Endothelial cell of umbilical vein (primary cell): ENCODE results near the gene GAS7. TPM values are rescaled to one million over a fixed set of nuclear protein-coding genes. Genes with fewer than 3 reads are reported as not detected.

Source experiments
- BruUV-seq: library from RNA; stranded (reverse); fragments of 400-500 nt; replicated peaks from 2 replicates; lab custom pipeline; 2021; lab: Mats Ljungman, UMichigan
- CTCF ChIA-PET: fragments of 300-600, 350-600 bp; sonication (Branson Sonifier 250); formaldehyde crosslinking; loops from one replicate; lab custom pipeline; 2021; ENCODE audit warnings: antibody characterized with exemption, inconsistent platforms; lab: Charles Lee
- POLR2A ChIA-PET: fragments of 300-600, 350-600 bp; sonication (Branson Sonifier 250); formaldehyde crosslinking; loops from one replicate; lab custom pipeline; 2021; ENCODE audit warnings: antibody characterized with exemption, inconsistent platforms; lab: Charles Lee
- DNase-seq: peaks from one replicate; pipeline ENCODE4 v3.0.0-alpha.2; 2011; ENCODE audit warnings: low read depth, low spot score
- FAIRE-seq: peaks from 2 replicates; lab custom pipeline; 2011; peaks lifted over from hg19 to GRCh38; lab: Jason Lieb, UNC
- H2AFZ ChIP-seq: 2 replicates; pipeline ENCODE4 v1.6.0; 2012; ENCODE audit warnings: low read depth, low read length, control low read depth, inconsistent platforms
- H3K27ac ChIP-seq: 2 replicates; pipeline ENCODE4 v1.5.1; 2011; ENCODE audit warnings: low read depth, mild to moderate bottlenecking, control low read depth, low read length, moderate library complexity; ENCODE audit not compliant: insufficient read depth
- H3K27me3 ChIP-seq, 2 experiments: 2 replicates each; pipeline versions ENCODE4 v1.6.0 to v1.6.1; 2011; ENCODE audit warnings: low read length in 2 of 2, mixed read lengths in 1 of 2; ENCODE audit not compliant: control insufficient read depth in 2 of 2, insufficient read depth in 2 of 2
- H3K36me3 ChIP-seq, 2 experiments: 2 replicates in 1 of 2; 3 replicates in 1 of 2; pipeline ENCODE4 v1.5.1; 2011; ENCODE audit warnings: low read length in 2 of 2, mild to moderate bottlenecking in 1 of 2, moderate library complexity in 1 of 2; ENCODE audit not compliant: control insufficient read depth in 2 of 2, insufficient read depth in 2 of 2; ENCODE audit errors: extremely low read depth in 1 of 2
- H3K4me1 ChIP-seq: 3 replicates; pipeline ENCODE4 v1.5.1; 2011; ENCODE audit warnings: mild to moderate bottlenecking, low read length; ENCODE audit not compliant: control insufficient read depth, insufficient read depth; ENCODE audit errors: extremely low read depth
- H3K4me2 ChIP-seq: 2 replicates; pipeline ENCODE4 v1.6.1; 2011; ENCODE audit warnings: low read length, control low read depth, mixed read lengths; ENCODE audit not compliant: insufficient read depth
- H3K4me3 ChIP-seq, 3 experiments: fragments of 200-600 bp in 1 of 3; sonication (generic), shearing (Covaris generic) in 1 of 3; replicated peaks in 1 of 3; 2 replicates each; pipeline ENCODE4 v1.5.1; 2011 to 2016; ENCODE audit warnings: control low read depth in 3 of 3, low read length in 3 of 3, mild to moderate bottlenecking in 2 of 3, inconsistent platforms in 1 of 3, low read depth in 1 of 3, moderate library complexity in 1 of 3; ENCODE audit not compliant: insufficient read depth in 1 of 3
- H3K79me2 ChIP-seq: 2 replicates; pipeline ENCODE4 v1.6.0; 2012; ENCODE audit warnings: low read length, inconsistent platforms; ENCODE audit not compliant: control insufficient read depth, insufficient read depth
- H3K9ac ChIP-seq: replicated peaks from 2 replicates; pipeline ENCODE3; 2011; ENCODE audit warnings: low read length, control low read depth; ENCODE audit not compliant: insufficient read depth; ENCODE audit errors: extremely low read depth
- H3K9me1 ChIP-seq: replicated peaks from 3 replicates; pipeline ENCODE4 v1.6.0; 2011; ENCODE audit warnings: mild to moderate bottlenecking, low read length; ENCODE audit not compliant: control insufficient read depth, insufficient read depth; ENCODE audit errors: extremely low read depth
- H3K9me3 ChIP-seq: replicated peaks from 2 replicates; pipeline ENCODE4 v1.5.1; 2012; ENCODE audit warnings: low read length, inconsistent platforms; ENCODE audit not compliant: control insufficient read depth, insufficient read depth
- H4K20me1 ChIP-seq: replicated peaks from 2 replicates; pipeline ENCODE3; 2011; ENCODE audit warnings: mild to moderate bottlenecking, low read length; ENCODE audit not compliant: control insufficient read depth, insufficient read depth; ENCODE audit errors: extremely low read depth
- EZH2 ChIP-seq: IDR thresholded peaks from 2 replicates; pipeline ENCODE4 v1.6.1; 2012; ENCODE audit warnings: borderline replicate concordance, low read depth, mild to moderate bottlenecking, moderate library complexity, low read length, inconsistent platforms; ENCODE audit not compliant: severe bottlenecking
- FOS ChIP-seq: IDR thresholded peaks from 2 replicates; pipeline ENCODE4 v1.6.1; 2011; ENCODE audit warnings: mild to moderate bottlenecking, low read length, moderate library complexity, borderline replicate concordance; ENCODE audit not compliant: insufficient read depth
- GATA2 ChIP-seq: IDR thresholded peaks from 2 replicates; pipeline ENCODE4 v1.7.0; 2011; ENCODE audit warnings: low read depth, mild to moderate bottlenecking, moderate library complexity, mixed read lengths, low read length; ENCODE audit not compliant: insufficient read length, insufficient read depth
- JUN ChIP-seq: IDR thresholded peaks from 2 replicates; pipeline ENCODE4 v1.6.1; 2011; ENCODE audit warnings: borderline replicate concordance, low read depth; ENCODE audit not compliant: insufficient read length, insufficient read depth
- MYC ChIP-seq: IDR thresholded peaks from one replicate; pipeline ENCODE4 v1.6.1; 2011; ENCODE audit warnings: mild to moderate bottlenecking, low read depth, low read length
- POLR2A ChIP-seq: IDR thresholded peaks from 2 replicates; pipeline ENCODE4 v1.6.1; 2012; ENCODE audit warnings: low read depth, mild to moderate bottlenecking, control low read depth, low read length
- POLR2AphosphoS5 ChIP-seq: IDR thresholded peaks from 2 replicates; pipeline ENCODE4 v1.6.1; 2012; ENCODE audit warnings: low read depth, mild to moderate bottlenecking, control low read depth, low read length, moderate library complexity; ENCODE audit not compliant: insufficient read depth
- dilution Hi-C: fragments of 300-500 bp; cut with MboI; formaldehyde crosslinking; loops from one replicate; pipeline ENCODE4 v1.15.0; 2019; ENCODE audit warnings: low sequenced_read_pairs; ENCODE audit not compliant: extremely low pct_ligation_motif_present
- intact Hi-C: fragments of 100-400 bp; cut with micrococcal nuclease; formaldehyde crosslinking; loops from one replicate; pipeline ENCODE4 v1.10.0; 2022
- polyA plus RNA-seq, 4 experiments: library from polyadenylated mRNA; depleted of rRNA in 3 of 4; stranded (reverse) in 3 of 4; unstranded in 1 of 4; fragments of >200 nt; gene quantifications; 2 replicates each; pipeline versions ENCODE4 v1.2.1 to v1.2.3, GENCODE V29; 2011 to 2012; ENCODE audit warnings: missing spikeins in 1 of 4
- total RNA-seq: library from RNA; stranded (reverse); gene quantifications from 2 replicates; pipeline ENCODE4 v1.2.3, GENCODE V29; 2021
- TF ChIP-seq, protein P1 (sequence below), 2 donors: IDR thresholded peaks; 1 replicate in 1 of 2; 2 replicates in 1 of 2; pipeline ENCODE4 v1.5.1; 2011; ENCODE audit warnings: low read length in 2 of 2, mild to moderate bottlenecking in 2 of 2, moderate library complexity in 2 of 2, control low read depth in 1 of 2, inconsistent platforms in 1 of 2, low read depth in 1 of 2; ENCODE audit not compliant: insufficient read depth in 1 of 2; ENCODE audit errors: extremely low read depth in 1 of 2
- TF ChIP-seq, protein P2 (sequence below): IDR thresholded peaks from 2 replicates; pipeline ENCODE4 v1.6.1; 2011; ENCODE audit not compliant: insufficient read depth, insufficient read length

Gene GAS7
- total and polyA plus RNA-seq, 2 donors (not counting 3 experiments of a cell fraction or from before 2014, with no cell fraction given), result not detected

DNA sequence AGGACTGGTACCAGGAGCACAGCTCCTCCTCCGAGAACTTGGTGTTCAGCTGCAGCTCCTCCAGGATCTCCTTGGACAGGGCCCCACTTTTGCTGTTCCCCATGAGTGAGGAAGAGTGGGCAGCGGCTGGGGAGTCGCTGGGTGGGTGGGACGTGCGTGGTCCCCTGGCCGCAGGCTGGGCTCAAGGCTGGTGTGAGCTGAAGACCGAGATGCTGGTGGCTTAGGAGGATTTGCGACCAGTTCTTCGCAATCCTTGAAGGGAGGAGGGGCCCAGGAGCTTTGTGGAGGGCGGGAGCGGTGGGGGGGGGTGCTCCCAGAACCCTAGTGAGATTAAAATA, 293.4 kb downstream of the GAS7 start, which contains the start of gene RCVRN:
Gene RCVRN, minus strand, starts transcription at position 194 of the 338 bp plus-strand sequence. Its CDS starts 91 bp downstream, at position 103.
- Histone ChIP-seq H3K4me3 (no peak within 1 kb of the TSS), H2AFZ (no peak within 1 kb of the TSS), H3K36me3 (no peaks in the 10 kb centered on the region), H3K27ac (no peak within 1 kb of the TSS), H4K20me1 (no peaks in the 10 kb centered on the region), H3K9me3 (peaks cover 4% of the 10 kb centered on the region), H3K9ac (no peak within 1 kb of the TSS), H3K4me2 (no peak within 1 kb of the TSS), H3K27me3 (no peaks in the 10 kb centered on the region), H3K4me1 (no peaks in the 10 kb centered on the region), H3K9me1 (no peaks in the 10 kb centered on the region), H3K79me2 (no peaks in the 10 kb centered on the region)
- TF ChIP-seq GATA2 (no peak), JUN (no peak), EZH2 (no peak), MYC (no peak), POLR2A (no peak), POLR2AphosphoS5 (no peak), FOS (no peak)
- TF ChIP-seq, protein P1, sequence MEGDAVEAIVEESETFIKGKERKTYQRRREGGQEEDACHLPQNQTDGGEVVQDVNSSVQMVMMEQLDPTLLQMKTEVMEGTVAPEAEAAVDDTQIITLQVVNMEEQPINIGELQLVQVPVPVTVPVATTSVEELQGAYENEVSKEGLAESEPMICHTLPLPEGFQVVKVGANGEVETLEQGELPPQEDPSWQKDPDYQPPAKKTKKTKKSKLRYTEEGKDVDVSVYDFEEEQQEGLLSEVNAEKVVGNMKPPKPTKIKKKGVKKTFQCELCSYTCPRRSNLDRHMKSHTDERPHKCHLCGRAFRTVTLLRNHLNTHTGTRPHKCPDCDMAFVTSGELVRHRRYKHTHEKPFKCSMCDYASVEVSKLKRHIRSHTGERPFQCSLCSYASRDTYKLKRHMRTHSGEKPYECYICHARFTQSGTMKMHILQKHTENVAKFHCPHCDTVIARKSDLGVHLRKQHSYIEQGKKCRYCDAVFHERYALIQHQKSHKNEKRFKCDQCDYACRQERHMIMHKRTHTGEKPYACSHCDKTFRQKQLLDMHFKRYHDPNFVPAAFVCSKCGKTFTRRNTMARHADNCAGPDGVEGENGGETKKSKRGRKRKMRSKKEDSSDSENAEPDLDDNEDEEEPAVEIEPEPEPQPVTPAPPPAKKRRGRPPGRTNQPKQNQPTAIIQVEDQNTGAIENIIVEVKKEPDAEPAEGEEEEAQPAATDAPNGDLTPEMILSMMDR (IDR thresholded peaks at IDR 0.05; ENCODE audit: extremely low read depth in 1 of 2, insufficient read depth in 1 of 2, low read depth in 1 of 2, low read length in 2 of 2), result no peak
- TF ChIP-seq, protein P2, sequence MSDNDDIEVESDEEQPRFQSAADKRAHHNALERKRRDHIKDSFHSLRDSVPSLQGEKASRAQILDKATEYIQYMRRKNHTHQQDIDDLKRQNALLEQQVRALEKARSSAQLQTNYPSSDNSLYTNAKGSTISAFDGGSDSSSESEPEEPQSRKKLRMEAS, result no peak
- dilution Hi-C loops, result no loop called here
- CTCF ChIA-PET, result no interaction called here
- intact Hi-C loops, result no loop called here
- FAIRE-seq (no peak), DNase-seq (no peak)
- no TSS peak for BruUV-seq
- POLR2A ChIA-PET, result no interaction called here
